Limb (tissue), 2 donors: Measurements from ENCODE around the gene CHRNA3.

Source experiments
- DNase-seq, 2 donors: peaks; one replicate each; pipeline ENCODE4 v3.0.0-alpha.2; 2016; ENCODE audit errors: extremely low spot score in 2 of 2

Gene CHRNA3

DNA sequence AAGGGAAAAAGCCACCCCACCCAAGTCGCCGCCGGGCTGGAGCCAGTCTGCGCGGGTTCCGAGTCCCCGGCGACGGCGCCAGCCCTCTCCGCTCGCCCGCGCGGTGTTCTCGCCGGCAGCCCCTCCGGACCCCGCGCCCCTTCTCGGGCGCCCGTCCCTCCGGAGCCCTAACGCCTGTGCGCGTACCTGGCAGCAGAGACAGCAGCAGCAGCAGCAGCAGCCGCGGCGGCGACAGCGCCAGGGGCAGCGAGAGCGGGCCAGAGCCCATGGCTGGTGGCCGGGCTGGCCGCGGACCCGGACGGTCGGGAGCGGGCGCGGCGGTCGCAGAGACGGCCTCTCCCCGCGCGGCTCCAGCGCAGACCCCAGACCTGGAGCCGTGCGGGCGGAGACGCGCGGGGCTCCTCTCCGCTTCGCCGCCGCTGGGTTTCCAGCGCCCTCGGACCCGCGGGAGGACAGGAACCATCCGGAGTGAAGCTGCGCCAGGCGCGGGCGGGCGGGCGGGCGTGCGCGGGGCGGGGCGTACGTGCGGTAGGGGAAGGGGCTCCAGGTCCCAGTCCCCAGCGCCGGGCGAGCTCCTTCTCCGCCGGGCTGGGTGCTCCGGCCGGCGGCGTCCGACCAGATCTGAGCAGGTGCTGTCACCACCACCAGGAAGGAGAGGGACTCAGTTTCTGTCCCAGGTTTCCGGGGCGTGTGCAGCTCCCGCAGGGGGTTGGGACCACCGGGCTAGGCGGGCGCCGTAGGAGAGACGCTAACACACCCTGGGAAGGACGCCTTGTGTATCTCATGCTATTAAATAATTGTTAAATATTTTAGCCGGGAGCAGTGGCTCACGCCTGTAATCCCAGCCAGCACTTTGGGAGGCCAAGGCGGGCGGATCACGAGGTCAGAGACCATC lies at the start of gene CHRNA3:
Gene CHRNA3 (minus strand): TSS at position 470 of the 895 bp plus-strand sequence. CDS start 202 bp downstream, at position 268.
- peak in 1 of 2 donors; percentile 69 for DNase-seq

DNA sequence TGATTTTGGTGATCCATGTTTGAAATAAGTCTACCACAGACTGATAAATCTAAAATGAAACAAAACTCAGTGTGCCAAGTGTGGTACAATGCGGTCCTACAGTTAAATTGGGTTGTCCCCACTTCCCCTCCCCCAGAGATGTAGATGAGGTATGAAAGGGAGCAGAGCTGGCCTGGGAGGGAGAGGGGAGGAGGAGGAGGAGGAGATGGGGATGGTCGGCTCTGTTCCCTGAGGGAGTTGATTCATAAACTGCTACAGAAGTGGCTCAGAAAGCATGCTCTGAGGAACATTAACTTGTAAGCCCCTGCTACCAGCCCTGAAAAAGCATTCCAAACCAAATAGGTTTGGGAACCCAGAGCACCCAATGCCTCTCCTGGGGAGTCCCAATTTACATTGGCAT lies 48.2 kb upstream of the CHRNA3 start:
- no peak for DNase-seq

DNA sequence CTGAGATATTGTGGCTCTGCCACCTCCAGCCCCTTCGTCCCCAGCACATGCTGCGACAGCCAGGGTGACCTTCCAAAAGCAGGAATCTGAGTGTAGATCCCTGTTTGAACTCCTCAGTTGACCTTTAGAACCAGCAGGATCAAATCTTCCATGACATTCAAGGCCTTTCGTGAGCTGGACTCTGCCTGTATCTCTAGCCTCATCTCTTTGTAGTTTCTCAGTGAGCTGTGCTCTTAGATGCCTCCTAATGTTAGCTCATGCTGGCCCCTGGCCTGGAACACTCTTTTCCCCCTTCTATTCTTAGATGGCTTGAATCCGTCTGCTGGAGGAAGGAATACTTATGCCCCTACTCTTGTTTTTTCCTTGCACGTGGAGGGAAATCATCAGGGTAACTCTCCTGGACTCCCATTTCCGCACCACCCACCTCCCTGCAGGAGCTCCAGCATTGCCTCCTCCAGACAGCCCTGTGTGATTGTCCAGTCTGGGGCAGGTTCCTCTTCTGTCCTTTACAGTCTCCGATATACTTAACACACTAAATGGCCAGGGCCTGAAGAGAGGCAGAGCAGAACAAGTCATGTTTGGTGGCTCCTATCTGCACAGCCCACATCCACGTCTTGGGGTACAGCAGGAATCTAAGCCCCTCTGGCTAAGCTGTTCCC lies 46.9 kb upstream of the CHRNA3 start:
- no peak for DNase-seq

DNA sequence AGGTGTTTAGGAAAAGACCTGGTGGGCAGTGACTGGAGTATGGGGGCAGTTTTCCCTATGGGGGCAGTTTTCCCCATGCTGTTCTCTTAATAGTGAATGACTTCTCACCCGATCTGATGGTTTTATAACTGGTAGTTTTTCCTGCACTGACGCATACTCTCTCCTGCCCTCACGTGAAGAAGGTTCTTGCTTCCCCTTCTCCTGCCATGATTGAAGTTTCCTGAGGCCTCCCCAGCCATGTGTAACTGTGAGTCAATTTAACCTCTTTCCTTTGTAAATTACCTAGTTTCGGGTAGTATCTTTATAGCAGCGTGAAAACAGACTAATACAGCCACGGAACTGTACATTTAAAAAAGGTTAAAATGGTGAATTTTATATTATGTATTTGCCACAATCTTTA lies 45.2 kb upstream of the CHRNA3 start:
- no peak for DNase-seq

DNA sequence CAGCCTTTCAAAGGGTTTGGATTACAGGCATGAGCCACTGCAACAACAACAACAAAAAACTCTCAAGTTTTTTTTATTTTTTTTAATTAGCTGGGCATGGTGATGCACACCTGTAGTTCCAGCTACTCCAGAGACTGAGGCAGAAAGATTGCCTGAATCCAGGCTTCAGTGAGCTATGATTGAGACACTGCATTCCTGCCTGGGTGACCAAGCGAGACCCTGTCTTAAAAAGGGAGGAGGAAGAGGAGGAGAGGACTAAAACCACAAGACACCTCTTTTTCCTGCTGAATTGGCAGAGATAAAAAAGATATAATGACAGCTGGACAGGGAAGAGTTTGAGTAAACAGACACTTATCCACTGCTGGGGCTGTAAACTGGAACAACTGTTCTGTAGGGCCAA lies 42.9 kb upstream of the CHRNA3 start:
- no peak for DNase-seq

DNA sequence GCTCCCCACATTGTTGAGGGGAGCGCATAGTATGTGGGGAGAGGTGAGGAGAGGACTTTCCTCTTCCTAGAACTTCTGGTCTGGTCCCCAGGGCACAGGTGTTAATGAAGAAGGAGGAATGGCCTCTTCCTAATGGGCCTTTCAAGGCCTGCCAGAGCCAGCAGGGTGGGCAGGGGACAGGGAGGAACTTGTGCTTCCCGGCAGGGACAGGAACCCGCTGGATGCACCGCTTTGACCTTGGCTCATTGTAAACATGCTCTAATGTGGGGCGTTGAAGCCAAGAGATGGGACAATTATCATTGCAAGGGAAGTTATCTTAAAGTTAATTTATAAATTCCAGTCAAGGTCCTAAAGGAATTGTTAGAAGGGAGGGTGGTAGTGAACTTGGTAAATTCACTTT lies 41.2 kb upstream of the CHRNA3 start:
- DNase-seq, result no peak

DNA sequence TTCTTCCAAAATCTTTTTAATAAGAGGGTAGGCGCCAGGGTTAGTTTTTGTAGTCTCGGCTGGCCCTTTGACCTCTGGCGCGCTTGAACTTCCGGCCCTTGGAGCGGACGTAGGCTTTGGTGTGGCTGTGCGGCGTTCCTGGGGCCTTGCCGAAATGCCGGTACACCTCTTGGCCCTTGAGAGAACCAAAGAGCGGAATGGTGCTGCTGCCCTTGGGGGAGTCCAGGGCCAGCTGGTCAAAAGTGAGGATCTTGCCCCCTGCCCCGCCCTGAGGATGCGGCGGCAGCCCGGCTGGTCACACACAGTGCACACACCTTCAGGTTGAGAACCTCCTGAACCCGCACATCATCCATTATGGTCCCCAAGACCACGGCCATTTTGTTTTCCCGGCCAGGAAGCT lies 40.2 kb upstream of the CHRNA3 start:
- no peak for DNase-seq

DNA sequence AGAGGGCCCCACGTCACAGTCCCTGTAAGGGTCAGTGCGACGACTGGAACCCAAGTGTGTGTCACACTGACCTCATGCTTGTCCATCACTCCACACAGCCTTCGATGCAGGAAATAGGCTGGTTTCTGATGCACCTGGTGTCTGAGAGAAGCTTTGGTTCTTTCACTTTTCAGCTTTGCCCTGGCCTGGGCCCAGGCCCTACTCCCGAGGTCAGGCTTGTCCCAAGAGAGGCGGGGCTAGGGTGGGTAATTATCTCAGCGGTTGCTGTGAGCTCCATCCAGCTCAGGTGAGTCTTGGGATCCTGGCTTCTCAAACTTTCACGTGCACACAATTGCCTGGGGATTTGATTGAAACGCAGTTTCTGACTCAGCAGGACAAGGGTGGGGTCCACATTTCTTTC lies 39.8 kb upstream of the CHRNA3 start:
- no peak for DNase-seq

DNA sequence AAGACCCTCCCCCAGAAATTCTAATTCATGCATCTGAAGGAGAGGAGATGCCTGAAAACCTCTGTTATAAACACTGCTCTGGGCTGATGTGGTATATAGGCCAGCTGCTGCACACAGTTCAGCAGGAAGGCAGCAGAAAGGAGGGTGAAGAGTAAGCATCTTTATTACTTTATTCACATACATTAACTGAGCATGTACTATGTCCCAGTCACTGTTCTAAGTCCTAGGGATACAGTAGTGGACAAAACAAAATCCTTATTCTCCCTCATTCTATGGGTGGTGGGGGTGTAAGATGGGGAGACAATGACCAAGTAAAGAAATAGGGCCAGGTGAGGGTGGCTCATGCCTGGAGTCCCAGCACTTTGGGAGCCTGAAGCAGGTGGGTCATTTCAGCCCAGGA lies 38.0 kb upstream of the CHRNA3 start:
- no peak for DNase-seq

DNA sequence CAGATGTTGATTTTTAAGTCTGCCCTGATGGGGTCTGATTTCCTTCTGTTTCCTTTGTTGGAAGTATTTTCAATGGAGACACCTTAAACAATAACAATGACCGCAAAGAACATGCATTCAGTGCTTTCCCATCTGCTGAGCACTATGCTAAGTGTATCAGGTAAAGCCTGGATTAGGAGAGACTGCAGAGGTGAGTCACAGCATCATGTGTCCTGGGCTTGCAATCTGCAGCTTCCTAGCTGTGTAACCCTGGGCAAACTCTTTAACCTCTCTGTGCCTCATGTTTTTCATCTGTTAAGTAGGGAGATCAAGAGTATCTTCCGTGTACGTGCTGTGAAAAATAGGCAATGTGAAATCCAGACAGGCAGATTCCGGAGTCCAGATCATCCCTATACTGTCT lies 33.5 kb upstream of the CHRNA3 start:
- DNase-seq, result no peak

DNA sequence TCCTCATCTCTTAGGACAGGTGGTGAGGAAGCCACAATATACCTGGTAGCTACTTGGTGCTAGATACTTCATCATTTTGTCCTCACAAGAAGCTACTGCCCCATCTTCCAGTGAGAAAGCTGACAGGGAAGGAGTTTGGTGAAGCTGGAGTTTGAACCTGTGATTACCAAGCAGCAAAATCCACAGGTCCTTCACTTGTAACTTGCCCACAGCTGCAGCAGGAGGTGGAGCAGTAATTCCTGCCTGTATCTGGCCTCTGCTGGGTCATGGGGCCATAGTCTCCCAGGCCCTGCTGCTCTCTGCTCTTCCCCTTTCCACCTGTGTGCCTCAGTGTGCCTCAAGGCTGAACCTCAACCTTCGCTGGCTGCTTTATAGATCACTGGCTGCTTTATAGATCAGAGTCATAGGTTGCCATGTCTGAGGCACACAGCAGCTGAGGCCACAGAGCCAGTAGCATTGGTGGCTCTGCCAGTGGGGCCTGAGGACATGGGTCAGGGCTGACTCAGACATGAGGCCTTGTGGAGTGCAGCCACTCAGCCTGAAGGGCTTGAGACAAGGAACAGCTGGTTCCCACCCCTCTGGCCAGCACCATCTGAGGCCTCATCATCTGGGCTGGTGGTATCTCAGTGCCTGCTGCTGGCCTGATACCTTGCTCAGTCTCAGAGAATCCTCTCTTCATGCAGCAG lies 31.3 kb upstream of the CHRNA3 start:
- DNase-seq, result no peak

DNA sequence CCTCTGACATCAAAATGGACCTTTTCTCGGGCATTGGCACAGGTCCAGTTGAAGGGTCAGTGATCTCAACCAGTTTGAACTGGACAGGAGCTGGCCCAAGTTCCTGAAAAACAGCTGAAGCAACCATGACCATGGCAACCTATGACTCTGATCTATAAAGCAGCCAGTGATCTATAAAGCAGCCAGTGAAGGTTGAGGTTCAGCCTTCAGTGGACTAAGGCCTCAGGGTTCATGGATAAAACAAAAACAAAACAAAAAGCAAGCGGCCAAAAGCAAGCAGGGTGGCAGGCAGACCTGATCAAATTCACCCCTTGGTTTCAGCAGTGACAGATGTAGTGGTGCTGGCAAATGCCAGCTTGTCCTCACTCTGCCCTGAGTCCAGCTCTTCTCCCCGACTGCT lies 30.2 kb upstream of the CHRNA3 start:
- no peak for DNase-seq

DNA sequence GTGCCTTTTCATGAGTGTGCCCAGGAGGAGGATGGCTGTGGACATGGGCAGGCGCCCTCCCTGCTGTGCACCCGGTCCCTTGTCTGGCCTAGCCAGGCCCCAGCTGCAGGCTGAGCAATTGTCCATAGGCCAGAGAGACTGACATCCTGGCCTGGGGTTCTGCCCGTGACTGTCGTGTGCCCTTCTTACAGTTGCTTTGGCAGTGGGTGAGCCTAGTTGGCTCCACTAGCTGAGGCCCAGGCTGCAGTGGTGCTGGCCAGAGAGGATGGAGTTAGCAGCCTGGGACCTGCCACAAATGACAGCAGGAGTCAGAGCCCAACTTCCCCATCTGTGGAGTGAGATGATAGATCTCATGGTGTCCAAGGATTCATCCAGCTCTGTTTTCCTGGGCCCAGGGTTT lies 29.2 kb upstream of the CHRNA3 start:
- DNase-seq, result no peak

DNA sequence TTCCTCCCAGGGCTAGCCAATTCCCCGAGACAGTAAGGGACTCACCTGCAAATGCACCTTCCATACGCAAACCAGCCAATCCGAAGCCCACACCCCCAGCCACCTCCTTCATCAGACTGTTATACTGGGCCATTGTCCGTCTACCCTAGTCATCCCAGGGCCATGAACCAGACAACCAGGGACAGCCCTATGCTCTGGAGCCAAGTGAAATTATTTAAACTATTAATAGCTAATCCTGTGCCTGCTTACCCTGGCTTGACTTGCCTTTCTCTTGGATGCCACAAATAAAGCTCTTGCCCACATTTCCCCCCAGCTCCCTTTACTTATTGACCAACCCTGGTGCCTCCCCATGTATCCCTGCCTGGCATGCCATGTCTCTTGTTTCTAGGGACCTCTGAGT lies 24.2 kb upstream of the CHRNA3 start:
- DNase-seq, result no peak

DNA sequence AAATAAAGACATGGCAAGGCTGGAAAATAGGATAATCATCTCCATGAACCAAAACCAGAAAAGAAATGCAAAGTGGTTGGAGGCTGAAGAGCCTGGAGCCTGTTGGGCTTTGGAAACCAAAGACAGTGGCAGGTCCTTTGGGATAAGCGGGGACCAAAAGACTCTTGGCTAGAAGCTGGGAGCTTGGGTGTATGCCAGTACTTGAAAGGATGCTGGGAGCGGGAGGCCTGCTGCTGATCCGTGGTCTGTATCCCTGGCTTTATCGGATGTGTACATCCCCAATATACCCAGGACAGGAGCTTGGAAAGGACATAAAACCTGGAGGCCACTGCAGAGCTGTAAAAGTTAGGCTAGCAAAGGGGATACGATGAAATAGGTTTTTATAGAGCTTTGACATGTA lies 21.5 kb upstream of the CHRNA3 start:
- no peak for DNase-seq

DNA sequence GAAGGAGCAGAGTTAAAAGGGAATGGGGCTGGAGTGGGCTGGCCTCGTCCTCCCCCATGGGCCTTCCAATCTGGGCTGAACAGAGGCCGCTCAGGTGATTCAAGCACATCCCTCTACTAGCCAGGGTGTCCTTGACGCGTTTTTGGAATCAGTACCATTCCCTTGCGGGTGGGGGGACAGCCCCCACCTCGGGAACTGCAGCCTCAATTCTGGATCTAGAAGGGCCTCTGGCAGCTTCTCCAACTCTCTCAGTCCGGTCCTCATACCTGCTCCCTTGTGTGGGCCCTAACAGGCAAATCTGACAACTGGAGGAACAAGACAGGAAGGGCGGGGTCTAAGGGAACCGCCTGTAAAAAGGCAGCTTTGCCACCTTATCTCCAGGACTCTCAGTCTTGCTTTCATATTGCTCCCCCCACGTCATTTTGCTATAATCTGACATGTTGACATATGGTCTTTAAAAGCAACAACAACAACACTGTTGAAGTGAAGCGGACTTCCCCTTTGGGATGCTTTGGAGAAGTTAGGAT lies 21.0 kb upstream of the CHRNA3 start:
- DNase-seq, result no peak

DNA sequence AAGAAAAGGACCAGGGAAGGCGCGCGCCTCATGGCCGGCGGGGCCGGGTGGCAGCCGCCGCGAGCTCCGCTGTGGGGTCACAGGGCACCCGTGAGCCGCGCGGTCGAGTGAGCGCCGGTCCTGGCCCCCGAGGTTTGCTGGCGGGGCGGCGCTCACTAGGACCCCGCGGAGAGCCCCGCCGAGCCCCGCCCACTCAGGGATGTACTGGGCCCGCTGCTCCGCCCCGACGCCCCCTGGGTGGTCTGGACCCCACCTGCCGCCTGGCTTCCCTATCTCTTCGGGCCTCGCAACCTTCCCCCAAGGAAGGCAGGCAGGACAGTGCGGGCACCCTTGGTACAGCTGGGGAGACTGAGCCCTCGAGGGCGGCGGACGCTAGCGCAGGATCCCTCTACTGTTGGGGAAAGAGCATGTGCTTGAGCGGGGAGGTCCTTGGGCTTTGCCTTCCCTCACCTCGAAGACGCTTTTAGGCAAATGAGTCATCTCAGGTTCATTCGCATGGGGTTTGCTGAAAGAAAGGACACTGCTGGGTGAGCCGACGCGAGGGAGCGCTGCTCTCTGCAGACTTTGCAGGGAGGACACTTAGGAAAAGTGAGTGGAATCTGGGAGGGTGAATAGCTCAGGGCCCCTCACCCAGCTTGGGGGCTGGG lies 20.4 kb upstream of the CHRNA3 start, which contains the start of gene CHRNB4:
Gene CHRNB4 (minus strand): TSS at position 109 of the 647 bp plus-strand sequence. CDS start 77 bp downstream, at position 32.
- DNase-seq, result peak; percentile 18 to 82

DNA sequence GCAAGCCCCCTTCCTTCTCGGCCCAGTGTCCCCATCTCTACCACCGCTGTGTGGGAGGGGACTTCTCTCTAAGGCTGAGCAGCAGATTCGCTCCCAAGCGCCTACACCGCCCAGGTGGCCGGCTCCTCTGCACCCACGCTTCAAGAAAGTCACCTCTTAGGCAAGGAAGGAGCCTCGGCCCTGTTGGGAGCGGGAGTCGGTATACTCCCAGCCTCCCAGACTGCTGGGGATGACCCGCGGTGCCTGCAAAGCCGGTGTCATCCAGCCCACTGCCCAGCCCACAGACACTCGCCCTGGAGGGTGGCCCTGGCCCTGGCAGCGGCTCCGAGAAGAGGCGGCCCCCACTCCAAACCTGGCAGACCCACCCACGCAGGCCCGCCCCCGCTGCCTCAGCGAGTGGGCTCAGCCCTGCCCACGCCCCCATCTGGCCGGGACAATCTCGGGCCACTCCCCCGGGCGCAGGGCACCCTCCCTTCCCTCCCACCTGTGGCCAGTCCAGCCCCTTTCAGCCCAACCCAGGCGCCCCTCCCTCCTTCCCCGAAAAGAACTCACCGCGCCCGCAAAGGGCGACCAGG lies 19.8 kb upstream of the CHRNA3 start:
- no peak for DNase-seq

DNA sequence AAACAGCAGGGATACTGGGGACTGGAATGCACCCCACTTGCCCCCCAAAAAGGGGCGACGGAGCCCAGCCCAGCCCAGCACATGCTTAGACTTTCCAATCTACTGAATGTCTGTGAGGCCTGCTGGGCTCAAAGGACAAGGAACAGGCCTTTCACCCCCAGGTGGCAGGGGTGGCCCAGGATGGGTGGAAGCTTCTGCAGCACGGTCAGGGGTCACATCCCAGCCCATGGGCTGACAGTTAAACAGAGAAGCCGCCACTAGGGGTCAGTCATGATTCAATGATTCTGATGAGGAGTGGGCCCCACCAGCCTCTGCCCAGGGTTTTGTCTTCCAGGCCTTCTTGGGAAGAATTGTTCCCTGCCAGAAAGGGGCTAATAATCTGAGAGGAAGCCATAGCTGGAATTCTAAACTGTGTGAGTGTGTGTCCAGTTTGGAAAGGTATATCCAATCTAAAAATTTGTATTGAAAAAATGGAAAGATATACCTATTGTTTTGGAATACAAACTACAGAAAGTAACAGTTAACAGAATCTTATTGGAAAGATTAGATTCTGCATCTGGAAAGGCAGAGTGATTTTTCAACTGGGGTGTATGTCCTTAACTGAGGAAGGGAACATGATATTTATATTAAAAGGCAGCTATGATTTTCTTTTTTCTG lies 18.0 kb upstream of the CHRNA3 start:
- DNase-seq, result peak; percentile 68 to 82

DNA sequence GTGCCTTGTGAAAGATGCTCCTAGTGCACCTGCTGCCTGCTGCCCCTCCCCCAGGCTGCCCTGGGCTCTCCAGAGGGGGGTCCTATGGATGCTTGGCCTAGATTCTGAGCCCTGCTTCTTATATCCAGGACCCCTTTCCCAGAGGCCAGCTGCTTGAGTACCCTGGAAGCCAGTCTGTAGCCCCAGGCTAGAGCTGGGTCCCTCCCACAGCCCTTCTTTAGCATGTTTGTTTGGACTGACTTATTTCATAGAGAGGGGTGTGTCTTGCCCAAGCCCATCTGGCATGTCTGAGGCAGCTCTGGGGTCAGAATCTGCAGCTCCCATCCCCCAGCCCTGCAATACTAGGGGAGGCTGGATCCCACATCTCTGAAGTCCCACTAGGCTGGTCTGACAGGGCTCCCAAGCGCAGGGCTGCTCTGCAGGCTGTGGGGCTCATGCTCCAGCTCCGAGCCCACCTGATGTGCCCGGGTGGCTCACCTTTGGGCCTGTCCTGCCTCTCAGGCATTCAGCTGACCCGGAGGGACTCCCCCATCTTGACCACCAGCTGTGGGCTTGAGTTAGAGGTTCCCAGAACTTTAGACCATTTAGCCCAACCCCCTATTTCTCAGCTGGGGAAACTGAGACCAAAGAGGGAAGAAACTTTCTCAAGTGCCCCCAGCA lies 17.1 kb upstream of the CHRNA3 start:
- DNase-seq, result peak in 1 of 2 donors; percentile 49
